AG09309 (cell line): ENCODE data around the gene RIF1.

ENCODE experiments used
- DNase-seq: peaks from one replicate; pipeline ENCODE4 v3.0.0-alpha.2; 2010; ENCODE audit warnings: low read depth
- H3K4me3 ChIP-seq: 2 replicates; pipeline ENCODE4 v1.5.1; 2011; ENCODE audit warnings: mild to moderate bottlenecking, low read depth, low read length, moderate library complexity; ENCODE audit not compliant: control insufficient read depth
- CTCF ChIP-seq: IDR thresholded peaks from 2 replicates; pipeline ENCODE4 v1.5.1; 2011; ENCODE audit warnings: mild to moderate bottlenecking, low read depth, low read length, inconsistent platforms; ENCODE audit not compliant: insufficient read depth, control insufficient read depth; ENCODE audit errors: missing control alignments

The RIF1 gene

GRCh38 chr2:151380580-151381235, 29.0 kb upstream of the RIF1 start:
- no peak for TF ChIP-seq CTCF
- DNase-seq: no peak
- no peak overlapping the region for H3K4me3 ChIP-seq

GRCh38 chr2:151381266-151381665, 28.4 kb upstream of the RIF1 start:
- DNase-seq: peak; percentile 33
- no peak overlapping the region for H3K4me3 ChIP-seq
- TF ChIP-seq CTCF: no peak

- H3K4me3 ChIP-seq: no peak overlapping the region
- TF ChIP-seq CTCF: no peak
- no peak for DNase-seq
Measured at GRCh38 chr2:151388011-151388410, 21.7 kb upstream of the RIF1 start.

- TF ChIP-seq CTCF: no peak
- no peak for DNase-seq
- H3K4me3 ChIP-seq: no peak overlapping the region
Measured at GRCh38 chr2:151391436-151391835, 18.3 kb upstream of the RIF1 start.

GRCh38 chr2:151394509-151394908, 15.2 kb upstream of the RIF1 start:
- no peak for TF ChIP-seq CTCF
- no peak for DNase-seq
- no peak overlapping the region for H3K4me3 ChIP-seq

GRCh38 chr2:151395509-151396374, 14.0 kb upstream of the RIF1 start:
- no peak for DNase-seq
- TF ChIP-seq CTCF: no peak
- H3K4me3 ChIP-seq: no peak overlapping the region
